ENCODE measurements around the gene OLA1.

- TF ChIP-seq FOXJ3 (CRISPR knock-in tag; IDR thresholded peaks at IDR 0.05) (no peak), CTCF (IDR thresholded peaks at IDR 0.05 in 2 of 3, conservative IDR thresholded peaks at IDR 0.05 in 1 of 3; ENCODE audit: insufficient read depth in 2 of 3, low read depth in 1 of 3, low read length in 3 of 3) (no peak)
These were observed 91.3 kb downstream of the OLA1 start for GRCh38 chr2:174157053-174157452.

Measured in K562 (cell line).